NCI-H2171 treated with DMSO at 0.1 percent for 48 hours (cell line): ENCODE measurements around the gene ERCC6L2.

Source experiments
- DNase-seq: peaks from one replicate; lab custom pipeline; 2025; lab: John Stamatoyannopoulos, UW

The ERCC6L2 gene

GRCh38 chr9:95862343-95862742, 13.1 kb upstream of the ERCC6L2 start:
- no peak for DNase-seq

DNA sequence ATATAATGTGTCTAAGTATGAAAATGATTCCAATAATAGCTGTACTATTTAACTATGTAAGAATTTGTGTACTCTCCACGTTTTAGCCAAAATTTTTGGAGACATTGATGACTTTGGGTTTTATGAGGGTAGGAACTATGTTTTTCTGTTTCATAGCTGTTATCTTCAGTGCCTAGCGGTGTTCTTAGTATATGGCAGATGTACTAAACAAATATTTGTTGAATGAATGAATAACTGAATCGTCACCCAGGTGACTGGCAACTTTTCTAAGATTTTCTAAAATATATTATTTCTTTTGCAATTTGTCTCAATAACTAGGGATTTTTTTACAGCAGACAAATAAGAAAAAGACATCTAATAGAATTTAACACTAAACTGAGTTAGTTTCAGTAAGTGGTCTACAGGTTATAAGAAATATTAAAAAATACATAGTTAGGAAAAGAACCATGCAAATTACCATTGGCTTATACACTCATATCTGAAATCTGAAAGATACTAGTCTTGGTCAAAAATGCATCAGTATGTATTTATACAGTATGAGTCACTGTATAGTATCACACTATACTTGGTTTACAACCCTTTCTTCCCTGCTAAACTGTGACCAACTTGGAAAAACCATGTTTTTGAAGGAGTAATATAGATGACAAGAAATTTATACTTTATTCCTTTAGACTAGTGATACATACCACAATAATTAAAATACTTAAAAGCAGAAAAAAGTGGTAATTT, 10.5 kb upstream of the ERCC6L2 start:
- DNase-seq, result no peak

DNA sequence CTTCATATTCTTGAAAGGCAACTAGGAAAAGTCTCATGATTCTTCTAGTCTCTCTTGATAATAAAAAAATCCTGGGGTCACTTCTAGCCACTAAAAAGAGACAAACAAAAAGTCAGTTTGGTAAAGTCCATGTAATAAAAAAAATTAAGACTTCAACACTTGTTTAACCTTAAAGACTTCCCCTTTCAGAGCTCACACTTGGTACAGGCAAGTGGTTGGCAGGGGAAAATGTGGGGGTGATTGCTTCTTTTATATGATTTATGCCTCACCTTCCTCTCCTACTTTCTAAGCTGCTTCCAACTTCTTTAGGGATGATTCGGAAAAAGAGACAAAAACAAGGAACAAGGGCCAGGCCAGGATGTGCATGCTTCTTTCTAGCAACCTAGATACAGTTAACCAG, 5.1 kb upstream of the ERCC6L2 start:
- DNase-seq, result no peak

- DNase-seq, result no peak
Measured at GRCh38 chr9:95870906-95871305, 4.6 kb upstream of the ERCC6L2 start.

- no peak for DNase-seq
Measured at GRCh38 chr9:95874303-95874988, 1.0 kb upstream of the ERCC6L2 start.

DNA sequence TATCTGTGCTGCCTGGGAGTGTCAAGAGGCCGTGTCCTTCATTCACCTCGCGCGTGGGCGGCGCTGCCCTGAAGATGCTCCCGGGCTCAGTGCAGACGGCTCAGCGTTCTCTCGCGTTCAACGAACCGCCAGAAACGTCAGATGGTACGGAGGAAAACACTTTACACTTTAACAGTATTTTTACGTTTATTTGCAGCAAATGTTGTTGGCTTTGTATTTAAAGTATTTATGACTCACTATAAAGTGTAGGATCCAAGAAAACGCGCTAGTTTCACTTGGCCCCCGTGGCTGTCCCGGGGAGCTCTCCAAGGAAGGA, 544 bp upstream of the ERCC6L2 start:
- DNase-seq, result peak; percentile 56

DNA sequence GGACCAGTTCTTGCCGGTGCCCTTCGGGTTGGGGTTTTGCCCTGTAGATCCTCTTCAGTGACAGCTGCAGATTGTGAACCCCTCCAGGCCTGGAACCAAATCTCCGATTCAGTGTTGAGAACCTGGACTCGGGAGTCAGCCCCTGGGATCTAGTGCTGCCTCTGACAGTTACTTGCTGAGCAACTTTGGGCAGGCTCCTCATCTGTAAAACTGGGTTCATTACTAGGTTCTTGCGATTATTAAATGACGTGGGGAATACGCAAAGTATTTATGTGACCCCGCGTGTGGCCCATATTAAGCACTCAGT, 600 bp downstream of the ERCC6L2 start:
- no peak for DNase-seq

GRCh38 chr9:95876595-95876994, 1.1 kb downstream of the ERCC6L2 start:
- DNase-seq, result peak; percentile 3

- no peak for DNase-seq
Measured at GRCh38 chr9:95877984-95878383, 2.5 kb downstream of the ERCC6L2 start.

GRCh38 chr9:95879591-95879990, 4.1 kb downstream of the ERCC6L2 start:
- DNase-seq, result no peak

DNA sequence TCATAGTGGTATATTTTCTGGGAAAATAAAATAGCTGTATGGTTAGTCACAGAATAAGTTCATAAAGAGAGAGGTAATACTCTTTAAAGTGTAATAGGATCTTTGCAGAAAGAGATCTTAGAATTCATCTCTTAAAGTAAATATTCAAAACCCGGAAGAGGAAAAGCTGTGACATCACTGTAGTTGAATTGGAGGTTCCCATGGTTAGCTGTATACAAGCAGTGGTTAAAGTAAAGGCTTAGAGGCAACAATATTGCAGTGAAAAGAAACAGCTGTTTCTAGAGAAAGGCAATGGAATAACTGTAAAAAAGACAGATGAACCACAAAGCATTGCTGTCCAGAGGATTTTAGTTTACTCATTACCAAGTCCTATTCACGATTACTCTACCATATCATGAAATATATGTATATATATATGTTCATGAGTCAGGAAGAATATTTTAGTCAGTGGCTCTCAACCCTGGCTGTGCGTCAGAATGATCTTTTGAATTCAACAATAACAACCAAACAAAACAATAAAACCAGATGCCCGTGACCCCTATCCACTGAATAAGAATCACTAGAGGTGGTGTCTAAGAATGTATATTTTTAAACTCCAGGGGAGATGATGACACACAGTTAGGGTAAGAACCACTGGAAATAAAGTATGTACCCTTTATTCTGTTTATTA, 4.7 kb downstream of the ERCC6L2 start:
- DNase-seq, result no peak

DNA sequence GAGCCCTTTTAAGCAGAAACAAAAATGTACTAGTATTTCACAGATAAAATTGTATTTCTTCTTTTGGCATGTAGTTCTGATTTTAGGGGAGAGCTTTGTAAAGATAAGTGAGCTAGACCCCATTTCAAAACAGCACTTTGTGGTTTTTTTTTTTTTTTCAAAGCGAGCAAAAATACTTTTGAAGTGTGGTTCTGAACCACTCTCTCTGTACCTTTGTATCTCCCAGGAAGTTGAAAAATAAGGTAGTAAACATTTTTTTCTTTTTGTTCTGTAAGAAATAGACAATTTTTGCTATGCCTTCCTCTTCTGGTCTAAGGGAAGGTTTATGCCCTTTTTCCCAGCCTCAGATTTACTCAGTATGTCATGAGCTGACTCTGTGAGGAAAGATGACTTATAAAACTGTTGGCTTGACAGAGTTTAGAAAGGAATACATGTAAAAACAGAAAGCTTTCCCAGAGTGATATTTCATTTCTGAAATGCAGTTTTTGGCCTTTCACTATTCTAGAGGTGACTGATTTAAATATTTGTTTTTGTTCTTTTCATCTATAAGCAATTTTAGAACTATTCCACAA, 12.5 kb downstream of the ERCC6L2 start:
- DNase-seq, result no peak

DNA sequence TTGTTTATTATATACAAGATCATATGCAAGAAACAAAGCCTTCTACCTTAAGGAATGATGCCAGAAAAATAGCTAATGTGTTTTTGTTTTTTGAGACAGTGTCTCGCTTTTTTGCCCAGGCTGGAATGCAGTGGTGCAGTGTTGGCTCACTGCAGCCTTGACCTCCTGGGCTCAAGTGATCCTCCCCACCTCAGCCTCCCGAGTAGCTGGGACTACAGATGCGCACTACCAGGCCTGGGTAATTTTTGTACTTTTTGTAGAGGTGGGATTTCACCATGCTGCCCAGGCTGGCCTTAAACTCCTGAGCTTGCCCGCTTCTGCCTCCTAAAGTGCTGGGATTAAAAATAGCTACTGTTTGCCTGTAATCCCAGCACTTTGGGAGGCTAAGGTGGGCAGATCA, 15.1 kb downstream of the ERCC6L2 start:
- DNase-seq, result no peak

GRCh38 chr9:95891067-95891671, 15.7 kb downstream of the ERCC6L2 start:
- DNase-seq, result no peak

DNA sequence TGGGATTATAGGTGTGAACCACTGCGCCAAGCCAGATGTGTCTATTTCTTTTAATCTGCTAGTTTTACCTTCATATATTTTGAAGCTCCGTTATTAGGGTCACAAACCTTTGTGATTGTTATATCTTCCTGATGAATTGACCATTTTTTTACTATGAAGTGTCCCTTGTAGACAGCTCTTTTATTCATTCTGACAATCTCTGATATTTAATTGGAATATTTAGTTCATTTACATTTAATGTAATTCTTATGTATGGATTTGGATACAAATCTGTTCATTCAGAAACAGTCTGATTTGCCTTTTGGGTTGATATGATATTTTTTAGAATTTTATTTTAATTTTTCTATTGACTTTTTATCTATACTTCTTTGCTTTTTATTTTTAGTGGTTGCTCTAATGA, 17.2 kb downstream of the ERCC6L2 start:
- DNase-seq, result no peak

GRCh38 chr9:95896580-95896979, 21.1 kb downstream of the ERCC6L2 start:
- no peak for DNase-seq

DNA sequence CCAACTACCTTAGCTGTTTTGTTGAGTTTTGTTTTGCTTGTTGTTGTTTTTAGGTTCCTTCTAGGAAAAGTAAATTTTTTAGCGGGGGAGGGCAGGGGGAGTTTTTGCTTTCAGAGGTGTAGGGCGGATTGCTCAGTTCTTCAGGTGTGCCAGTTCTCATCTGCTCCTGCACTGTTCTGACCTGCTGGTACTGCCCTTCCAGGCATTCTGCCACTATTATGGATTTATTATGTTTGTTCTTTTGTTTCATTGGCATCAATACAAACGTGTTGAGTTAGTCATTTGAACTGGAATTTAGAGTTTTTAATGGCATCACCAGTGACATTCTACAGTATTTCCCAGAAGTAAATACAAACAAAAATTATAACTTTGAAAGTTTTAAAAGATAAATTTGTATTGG, 26.0 kb downstream of the ERCC6L2 start:
- DNase-seq, result no peak

DNA sequence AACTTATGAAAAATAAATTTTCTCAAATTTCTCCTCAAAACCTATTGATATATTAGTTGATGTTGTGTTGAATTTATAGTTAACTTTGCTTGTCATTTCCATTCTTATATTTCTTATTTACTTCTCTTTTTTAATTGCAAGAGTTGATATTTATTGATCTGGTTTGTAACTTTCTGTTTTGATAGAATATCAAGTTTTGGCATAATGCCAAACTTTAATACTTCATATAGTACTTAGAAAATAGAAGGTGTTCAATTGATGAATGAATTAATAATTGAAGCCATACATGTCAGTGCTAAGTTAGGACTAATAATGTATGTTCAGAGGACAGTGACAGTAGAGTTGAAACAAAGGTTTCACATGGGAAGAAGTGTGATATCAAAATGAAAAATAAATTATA, 27.9 kb downstream of the ERCC6L2 start:
- DNase-seq, result no peak

DNA sequence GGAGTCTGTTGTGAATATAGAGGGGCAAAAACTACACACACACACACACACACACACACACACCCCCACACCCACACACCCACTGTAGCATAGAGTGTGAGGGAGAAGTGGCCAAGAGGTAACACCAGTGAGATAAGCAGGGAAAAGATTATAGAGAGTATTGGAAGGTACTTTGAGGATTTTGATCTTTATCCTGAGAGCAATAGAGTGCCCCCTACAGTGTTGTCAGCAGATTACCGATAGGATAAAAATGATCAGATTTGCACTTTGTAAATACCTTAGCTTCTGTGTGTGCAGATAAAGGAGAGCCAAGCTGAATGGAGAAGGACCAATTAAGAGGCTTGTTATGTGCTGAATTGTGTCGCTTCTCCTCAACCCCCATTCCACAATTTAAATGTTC, 32.3 kb downstream of the ERCC6L2 start:
- DNase-seq, result no peak

DNA sequence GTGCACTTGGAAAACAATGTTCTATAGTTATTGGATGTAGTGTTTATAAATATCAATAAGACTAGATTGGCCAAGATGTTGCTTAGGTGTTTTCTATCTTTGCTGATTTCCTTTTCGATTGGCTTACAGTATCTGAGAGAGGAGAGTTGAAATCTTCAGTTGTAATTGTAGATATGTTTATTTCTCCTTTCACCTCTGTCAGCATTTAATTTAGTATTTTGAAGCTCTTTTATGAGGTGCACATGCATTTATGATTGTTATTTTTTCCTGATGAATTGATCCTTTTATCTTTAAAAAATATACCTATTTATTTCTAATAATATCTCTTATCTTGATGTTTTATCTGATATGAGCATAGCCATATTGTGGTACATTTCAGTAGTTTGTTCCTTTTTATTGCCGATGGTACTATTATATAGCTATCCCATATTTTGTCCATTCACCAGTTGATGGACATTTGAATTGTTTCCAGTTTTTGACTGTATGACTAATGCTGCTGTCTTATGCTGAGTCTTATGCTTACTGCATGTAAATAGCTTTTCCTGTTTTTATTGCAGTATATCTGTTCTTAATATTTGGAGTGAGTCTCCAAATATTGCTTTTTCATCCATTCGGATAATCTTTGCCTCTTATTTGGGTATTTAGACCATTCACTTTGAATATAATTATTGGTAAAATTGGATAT, 34.7 kb downstream of the ERCC6L2 start:
- no peak for DNase-seq

GRCh38 chr9:95910770-95911340, 35.4 kb downstream of the ERCC6L2 start:
- DNase-seq, result no peak

GRCh38 chr9:95912773-95913172, 37.3 kb downstream of the ERCC6L2 start:
- no peak for DNase-seq
